GM13977 (cell line): ENCODE data around the gene PLAAT5.

ENCODE experiments used
- DNase-seq: peaks from one replicate; pipeline ENCODE4 v3.0.0; 2012; ENCODE audit warnings: low spot score
- in situ Hi-C: fragments of 300-500 bp; cut with MboI; formaldehyde crosslinking; loops from one replicate; pipeline ENCODE4 v1.12.0; 2022; ENCODE audit warnings: low sequenced_read_pairs, low pct_unique_long_range_greater_than_20kb, mixed read lengths, inconsistent platforms; ENCODE audit not compliant: unreplicated experiment
- TF ChIP-seq, protein P1 (sequence below): IDR thresholded peaks from 2 replicates; pipeline ENCODE4 v1.5.1; 2012; ENCODE audit warnings: mild to moderate bottlenecking, control low read depth; ENCODE audit not compliant: insufficient read depth; ENCODE audit errors: extremely low read depth, missing control alignments

PLAAT5 gene, protein sequence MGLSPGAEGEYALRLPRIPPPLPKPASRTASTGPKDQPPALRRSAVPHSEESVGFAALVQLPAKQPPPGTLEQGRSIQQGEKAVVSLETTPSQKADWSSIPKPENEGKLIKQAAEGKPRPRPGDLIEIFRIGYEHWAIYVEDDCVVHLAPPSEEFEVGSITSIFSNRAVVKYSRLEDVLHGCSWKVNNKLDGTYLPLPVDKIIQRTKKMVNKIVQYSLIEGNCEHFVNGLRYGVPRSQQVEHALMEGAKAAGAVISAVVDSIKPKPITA

DNA sequence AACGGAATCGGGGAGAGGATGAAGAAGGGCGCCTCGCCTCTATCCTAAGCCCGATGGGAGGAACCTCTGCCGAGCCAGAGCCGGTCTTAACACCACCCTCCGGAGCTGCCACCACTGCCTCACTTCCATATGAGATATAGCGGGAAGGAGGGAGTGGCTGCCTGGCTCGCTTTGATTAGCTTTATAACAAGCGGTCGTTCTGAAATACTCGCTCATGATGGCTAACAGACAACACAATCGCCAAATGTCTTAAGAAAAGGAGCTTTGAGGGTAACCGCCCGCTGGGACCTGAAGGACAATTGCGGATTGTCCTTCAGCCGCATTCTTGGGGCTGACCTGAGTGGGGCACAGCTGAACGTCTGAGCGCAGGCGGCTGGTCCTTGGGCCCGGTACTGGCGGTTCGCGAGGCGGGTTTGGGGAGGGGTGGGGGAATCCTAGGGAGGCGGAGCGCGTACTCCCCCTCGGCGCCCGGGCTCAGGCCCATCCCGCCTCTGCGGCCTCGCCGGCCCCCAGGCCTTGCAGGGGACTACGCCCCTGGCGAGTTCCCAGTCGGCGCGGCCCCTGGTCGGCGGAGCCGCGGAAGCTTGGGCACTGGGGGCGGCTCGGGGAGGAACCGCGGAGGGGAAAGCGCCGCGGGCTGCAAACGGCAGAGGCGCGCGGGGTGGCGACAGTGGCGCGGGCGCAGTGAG lies at the start of gene PLAAT5:
PLAAT5 (minus strand) TSS at position 617 of the 689 bp plus-strand sequence; CDS start at position 484, 133 bp downstream.
- in situ Hi-C loops, result no loop called here
- DNase-seq, result no peak
- TF ChIP-seq, protein P1, sequence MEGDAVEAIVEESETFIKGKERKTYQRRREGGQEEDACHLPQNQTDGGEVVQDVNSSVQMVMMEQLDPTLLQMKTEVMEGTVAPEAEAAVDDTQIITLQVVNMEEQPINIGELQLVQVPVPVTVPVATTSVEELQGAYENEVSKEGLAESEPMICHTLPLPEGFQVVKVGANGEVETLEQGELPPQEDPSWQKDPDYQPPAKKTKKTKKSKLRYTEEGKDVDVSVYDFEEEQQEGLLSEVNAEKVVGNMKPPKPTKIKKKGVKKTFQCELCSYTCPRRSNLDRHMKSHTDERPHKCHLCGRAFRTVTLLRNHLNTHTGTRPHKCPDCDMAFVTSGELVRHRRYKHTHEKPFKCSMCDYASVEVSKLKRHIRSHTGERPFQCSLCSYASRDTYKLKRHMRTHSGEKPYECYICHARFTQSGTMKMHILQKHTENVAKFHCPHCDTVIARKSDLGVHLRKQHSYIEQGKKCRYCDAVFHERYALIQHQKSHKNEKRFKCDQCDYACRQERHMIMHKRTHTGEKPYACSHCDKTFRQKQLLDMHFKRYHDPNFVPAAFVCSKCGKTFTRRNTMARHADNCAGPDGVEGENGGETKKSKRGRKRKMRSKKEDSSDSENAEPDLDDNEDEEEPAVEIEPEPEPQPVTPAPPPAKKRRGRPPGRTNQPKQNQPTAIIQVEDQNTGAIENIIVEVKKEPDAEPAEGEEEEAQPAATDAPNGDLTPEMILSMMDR, result no peak

DNA sequence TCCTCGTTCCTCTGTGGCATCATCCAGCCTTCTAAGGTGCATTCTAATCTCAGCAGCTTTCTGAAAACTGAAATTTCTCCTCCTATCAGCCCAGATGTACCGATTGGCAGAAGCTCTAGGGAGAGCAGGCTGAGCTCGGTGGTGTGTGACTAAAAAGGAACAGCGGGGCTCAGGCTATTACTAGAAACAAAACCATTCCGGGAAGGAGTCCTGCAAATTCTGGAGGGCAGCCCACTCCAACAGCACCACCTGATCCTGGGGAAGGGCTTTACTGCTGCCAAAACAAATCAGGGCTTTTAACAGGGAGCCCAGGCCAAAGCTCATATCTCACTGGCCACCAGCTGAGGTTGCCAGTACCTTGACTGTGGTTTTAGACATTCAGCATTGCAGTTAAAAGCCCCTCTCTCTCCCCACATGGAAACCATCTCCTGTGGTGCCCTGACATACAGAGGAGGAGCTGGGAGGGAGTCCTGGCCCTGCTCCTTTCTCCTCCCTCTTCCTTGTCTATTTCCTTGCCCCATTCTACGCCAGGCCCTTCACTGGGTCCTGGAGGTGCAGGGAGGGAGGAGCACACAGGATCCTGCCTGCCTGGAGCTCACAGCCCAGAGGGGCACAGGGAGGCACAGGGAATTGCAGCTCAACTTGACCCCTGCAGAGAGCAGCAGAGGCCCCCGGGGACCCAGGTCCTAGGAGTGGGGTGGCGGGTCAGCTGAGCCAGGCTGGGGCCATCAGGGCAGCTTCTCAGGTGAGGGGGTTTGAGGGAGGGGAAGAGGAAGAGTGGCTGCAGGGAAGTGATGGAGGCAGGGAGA lies 46.5 kb upstream of the PLAAT5 start:
- TF ChIP-seq, protein P1, result no peak
- DNase-seq, result no peak
- in situ Hi-C loops, result no loop called here

DNA sequence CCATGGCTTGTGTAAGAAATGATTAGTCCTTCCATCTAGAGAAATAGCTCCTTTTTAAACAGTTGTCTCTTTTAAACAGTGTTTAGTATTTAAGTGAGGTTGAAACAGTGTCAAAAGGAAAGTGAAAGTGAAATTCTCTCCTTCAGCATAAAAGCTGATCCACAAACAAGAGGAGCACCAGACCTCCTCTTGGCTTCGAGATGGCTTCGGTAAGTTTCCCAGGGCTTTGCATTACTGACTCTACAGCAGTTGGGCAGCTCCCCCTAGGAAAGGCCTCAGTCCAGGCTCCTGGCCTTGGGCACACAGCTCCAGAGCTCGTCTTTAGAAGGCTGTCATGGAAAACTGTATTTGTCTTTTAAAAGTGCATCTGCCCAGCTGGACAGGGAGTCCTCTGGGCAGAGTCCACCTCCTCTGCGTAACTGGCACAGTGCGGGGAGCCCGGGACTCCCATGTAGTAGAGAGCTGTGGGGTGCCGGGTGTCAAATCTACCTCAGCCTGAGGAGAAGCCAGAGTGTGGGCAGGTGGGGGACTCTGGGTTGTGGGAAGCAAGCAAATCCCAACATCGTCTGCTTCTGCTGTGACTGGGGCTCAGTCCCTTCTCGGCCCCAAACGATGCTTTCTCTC lies 45.8 kb upstream of the PLAAT5 start, which contains the start of gene PLAAT4:
PLAAT4 (plus strand) TSS at position 140 of the 624 bp plus-strand sequence; CDS start at position 201, 61 bp downstream.
- TF ChIP-seq, protein P1, result no peak
- DNase-seq, result peak; percentile 63
- in situ Hi-C loops, result no loop called here

DNA sequence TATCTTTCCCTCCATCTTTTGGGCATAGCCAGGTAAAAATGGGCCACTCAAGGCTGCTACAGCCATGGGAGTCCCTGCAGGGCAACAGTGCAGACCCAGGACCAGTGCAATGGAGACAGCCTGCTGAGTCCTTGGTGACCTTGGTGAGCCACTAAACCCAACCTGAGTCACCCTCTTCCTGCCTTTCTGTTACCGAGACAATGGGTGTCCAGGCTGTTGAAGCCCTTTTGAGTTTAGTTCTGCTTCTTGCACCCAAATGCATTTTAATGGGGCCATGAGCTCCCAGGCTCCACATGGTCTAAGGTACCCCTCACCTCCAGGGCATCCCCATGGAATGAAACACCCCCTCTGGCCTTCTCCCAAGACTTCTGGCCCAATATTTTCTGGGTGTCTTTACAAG lies 44.8 kb upstream of the PLAAT5 start:
- no peak for DNase-seq
- in situ Hi-C loops, result no loop called here
- TF ChIP-seq, protein P1, result no peak

DNA sequence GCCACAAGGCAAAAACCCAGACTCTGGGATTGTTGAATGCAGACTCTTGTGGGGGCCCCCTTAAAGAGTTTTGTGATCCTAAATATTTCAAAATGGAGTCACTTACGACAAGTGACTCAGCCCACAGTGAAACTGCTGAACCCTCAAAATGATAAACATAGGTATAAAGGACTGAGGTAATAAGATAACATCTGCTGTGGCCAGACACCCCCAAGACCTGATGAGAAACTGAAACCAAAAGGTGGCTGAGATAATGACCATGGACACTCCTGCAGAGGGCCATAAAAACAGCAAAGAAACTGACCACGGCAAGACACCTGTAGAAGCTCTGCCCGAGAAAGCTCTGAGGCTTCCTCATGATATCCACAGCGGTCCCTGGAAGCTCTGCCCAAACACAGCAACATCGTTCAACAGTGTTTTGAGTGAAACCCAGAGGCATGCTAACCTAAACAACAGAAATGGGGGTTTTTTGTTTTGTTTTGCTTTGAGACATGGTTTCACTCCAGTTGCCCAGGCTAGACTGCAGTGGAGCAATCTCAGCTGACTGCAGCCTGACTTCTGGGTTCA lies 44.0 kb upstream of the PLAAT5 start:
- in situ Hi-C loops, result no loop called here
- TF ChIP-seq, protein P1, result no peak
- no peak for DNase-seq

DNA sequence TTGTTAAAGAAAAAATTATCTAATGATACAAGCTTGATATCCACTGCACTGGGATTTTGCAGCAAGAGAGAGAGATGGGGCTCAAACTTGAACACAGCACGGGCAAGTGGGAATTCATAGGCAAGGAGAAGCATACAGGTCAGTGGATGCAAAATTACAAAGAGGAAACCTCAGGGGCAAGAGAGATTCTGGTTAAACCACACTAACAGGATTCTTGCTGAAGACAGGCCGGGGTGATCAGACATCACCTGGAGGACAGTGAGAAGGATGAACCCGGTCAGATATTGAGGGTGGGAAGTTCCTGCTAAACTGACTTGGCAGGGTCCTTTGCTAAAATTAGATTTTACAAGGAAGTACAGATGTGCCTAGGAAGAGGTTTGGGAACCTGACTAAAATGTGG lies 43.1 kb upstream of the PLAAT5 start:
- DNase-seq, result no peak
- TF ChIP-seq, protein P1, result no peak
- in situ Hi-C loops, result no loop called here
